GM21367 (cell line): ENCODE results near the gene DOCK2.

Source experiments
- ATAC-seq: cut with Tn5 transposase; IDR thresholded peaks from one replicate; pipeline ENCODE4 v1.9.1; 2021; ENCODE audit not compliant: unreplicated experiment

Gene DOCK2

GRCh38 chr5:169970911-169971765, 334.1 kb downstream of the DOCK2 start:
- ATAC-seq: no peak

DNA sequence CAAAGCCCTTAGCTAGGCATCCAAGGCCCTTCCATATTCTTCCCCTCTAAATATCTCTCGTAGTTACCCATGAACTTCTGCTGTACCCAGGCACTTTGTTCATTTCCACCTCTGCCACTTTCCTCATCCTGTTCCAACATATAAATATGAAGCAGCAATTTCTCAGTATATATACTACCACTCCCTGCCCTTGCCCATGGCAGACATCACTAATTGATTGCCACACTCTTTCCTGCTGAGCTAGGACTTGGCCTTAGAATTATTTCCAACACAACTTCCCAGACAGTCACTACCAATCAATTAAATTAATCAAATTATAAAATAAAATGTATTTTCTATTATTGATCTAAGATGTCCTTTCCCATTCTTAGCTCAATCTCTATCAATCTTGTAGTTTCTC, 334.7 kb downstream of the DOCK2 start:
- ATAC-seq: no peak

- ATAC-seq: no peak
These were observed 336.0 kb downstream of the DOCK2 start for GRCh38 chr5:169973056-169973455.

DNA sequence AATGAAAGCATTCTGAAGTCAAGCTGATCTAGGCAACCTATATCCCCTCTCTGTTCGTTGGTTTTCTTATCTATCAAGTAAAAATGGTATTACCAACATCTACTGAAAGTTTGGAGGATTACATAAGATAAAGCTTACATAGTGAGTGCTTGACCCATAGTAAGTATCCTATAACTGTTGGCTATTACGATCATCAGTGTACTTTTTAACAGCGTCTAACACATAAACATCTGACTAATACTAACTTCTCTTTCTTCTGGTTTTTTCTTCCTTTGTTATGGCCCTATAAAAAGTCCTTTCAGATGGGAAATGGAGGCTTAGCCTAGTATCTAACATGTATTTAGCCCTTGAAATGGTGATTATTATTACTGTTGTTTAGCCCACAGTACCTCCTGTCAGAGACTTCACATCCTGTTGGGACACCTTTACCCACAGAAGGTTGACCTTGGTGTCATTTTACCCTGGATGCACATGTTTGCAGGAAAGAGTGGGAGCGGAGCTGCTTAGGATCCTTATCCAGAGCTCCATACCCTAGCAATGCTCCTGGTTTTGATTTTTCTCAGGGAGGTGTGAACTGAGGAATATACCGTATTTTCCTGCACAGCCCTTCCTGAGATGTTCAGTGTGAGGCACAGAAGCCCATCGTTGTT, 337.2 kb downstream of the DOCK2 start:
- no peak for ATAC-seq

- no peak for ATAC-seq
These were observed 341.6 kb downstream of the DOCK2 start for GRCh38 chr5:169978714-169979113.

GRCh38 chr5:169979871-169980270, 342.8 kb downstream of the DOCK2 start:
- no peak for ATAC-seq

DNA sequence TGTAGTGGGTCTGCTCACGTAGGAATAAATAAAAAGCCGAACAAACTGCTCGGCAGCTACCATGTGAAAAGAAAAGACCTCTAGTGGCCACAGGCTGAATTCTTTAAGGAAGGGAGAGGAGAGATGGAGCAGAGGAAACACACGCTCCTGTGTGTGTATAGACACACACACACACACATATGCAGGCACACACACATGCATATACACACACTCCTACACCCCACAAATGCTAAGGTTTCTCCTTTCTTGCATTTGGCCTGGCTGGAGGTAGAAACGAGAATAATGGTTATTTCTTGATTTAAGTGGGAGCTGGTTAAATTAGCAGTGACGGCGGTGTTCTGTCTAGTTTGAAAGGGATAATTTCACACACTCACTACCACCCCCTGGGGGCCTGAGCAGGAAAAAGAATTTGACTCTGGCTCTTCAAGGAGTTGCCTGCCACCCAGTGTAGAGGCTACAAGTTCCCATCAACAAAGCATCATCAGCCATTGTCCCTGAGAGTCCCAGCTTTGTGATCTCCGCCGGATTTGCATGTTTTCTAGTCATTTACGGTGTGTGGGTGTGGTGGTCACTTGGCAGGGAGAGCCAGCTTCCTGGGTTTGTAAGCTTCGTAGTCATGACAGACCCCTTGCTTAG, 343.5 kb downstream of the DOCK2 start, which contains the start of gene INSYN2B:
INSYN2B (minus strand) TSS at position 78 of the 636 bp plus-strand sequence. CDS start 96,597 bp downstream, outside the sequence.
- no peak for ATAC-seq

GRCh38 chr5:169988206-169988605, 351.1 kb downstream of the DOCK2 start:
- ATAC-seq: no peak

GRCh38 chr5:169988947-169989346, 351.9 kb downstream of the DOCK2 start:
- no peak for ATAC-seq

DNA sequence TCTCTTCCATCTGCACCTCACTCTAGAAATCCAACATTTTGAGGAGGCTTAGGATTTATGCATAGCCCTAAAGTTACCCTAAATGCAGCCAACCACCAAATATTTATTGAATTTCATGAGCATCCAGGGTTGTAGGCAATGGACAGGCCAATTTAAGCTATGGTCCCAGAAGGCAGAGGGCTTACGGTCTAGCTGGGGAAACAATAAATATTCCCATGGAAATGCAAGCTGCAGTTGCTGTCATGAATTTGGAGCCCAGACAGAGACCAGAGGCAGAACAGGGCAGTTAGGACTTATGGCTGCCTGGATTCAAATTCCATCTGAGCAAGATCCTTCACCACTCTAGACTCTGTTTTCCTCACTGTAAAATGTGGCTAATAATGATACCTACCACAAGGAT, 352.3 kb downstream of the DOCK2 start:
- no peak for ATAC-seq

GRCh38 chr5:169991115-169991869, 354.2 kb downstream of the DOCK2 start:
- ATAC-seq: no peak

DNA sequence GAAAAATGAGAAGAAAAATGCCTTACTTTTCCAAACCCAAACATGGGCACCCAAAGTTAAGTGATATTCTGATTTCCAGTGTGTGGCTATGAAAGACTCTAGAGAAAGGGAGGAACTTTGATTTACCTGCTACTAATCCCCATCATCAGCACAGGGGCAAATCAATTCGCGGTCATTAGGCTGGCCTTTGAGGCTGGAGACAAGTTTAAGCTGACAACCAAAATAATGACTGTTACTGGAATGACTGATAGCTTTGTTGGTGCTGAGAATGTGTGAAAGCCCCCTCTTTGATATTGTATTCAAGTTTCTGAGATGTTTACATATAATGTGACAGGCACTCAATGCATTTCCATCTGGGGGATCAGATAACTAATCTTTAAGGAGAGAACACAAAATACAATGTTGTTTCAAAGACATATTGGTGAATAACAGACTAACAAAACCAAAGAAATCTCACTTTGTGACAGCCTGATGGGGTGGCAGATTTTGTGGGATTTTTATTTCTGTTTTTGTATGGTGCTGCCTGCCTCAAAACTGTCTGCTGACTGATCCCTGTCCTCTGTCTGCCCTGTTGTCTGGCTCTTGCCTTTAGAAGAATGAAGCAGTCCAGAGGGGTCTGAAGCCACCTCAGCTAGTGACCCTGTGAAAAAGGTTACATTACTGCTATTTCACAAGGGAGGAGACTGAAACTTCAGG, 355.9 kb downstream of the DOCK2 start:
- ATAC-seq: no peak

- no peak for ATAC-seq
These were observed 356.4 kb downstream of the DOCK2 start for GRCh38 chr5:169993485-169993790.

DNA sequence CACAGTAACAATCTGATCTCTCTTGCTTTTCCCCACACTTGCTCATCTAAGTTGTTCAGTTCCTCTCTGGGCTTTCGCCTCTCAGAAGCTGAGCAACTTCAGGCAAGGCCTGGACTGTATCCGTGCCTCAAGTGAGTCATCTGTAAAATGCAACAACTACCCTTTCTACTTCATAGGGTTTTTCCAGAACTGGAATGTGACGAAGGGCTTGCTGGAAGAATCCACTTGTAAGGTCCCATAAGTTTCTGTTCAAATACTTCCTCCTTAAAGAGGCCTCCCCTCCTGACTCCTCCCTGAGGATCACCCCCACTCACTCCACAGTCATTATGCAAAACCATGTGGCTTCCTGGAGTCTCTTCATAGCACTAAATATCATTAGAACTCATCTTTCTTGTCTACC, 360.7 kb downstream of the DOCK2 start:
- ATAC-seq: no peak

GRCh38 chr5:169999621-170000020, 362.5 kb downstream of the DOCK2 start:
- no peak for ATAC-seq

GRCh38 chr5:170000155-170000554, 363.1 kb downstream of the DOCK2 start:
- no peak for ATAC-seq

- ATAC-seq: no peak
These were observed 368.9 kb downstream of the DOCK2 start for GRCh38 chr5:170006021-170006420.

GRCh38 chr5:170008376-170008775, 371.3 kb downstream of the DOCK2 start:
- no peak for ATAC-seq

- no peak for ATAC-seq
These were observed 373.5 kb downstream of the DOCK2 start for GRCh38 chr5:170010595-170010994.

DNA sequence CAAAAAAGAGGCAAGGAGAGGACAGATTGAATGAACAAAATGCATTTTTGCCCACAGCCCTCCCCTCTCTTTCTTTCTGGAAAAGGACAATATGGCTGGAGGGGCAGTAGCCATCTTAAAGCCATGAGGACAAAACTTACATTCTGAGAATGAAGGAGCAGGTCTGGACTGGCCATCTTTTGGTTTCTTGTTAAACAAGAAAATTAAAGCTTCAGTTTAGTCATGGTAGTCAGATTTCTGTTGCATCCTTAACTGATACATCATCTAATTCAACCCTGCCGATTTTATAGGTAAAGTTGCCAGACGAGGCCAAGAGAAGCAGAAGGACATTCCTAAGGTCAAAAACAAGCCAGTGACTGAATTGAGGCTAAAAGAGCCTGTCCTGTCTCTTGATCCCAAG, 374.7 kb downstream of the DOCK2 start:
- ATAC-seq: no peak

- no peak for ATAC-seq
These were observed 375.5 kb downstream of the DOCK2 start for GRCh38 chr5:170012622-170013021.
